Activated CD4-positive, alpha-beta T cell treated with anti-CD3 and anti-CD28 coated beads, Interleukin-10, Interleukin-2, amounts not matched to agents 100 ng/mL and 50 ng/mL, durations not matched to agents 16 hours and 8 hours (primary cell): Measurements from ENCODE around the gene STAMBP.
A peak's percentile ranks its signal among the peaks of the same experiment; 100 is the strongest.
"Not testable (repeated sequence)": the region's sequence is repeated elsewhere in the genome, so short reads cannot be mapped to it uniquely, and the experiment has no call there.

ENCODE experiments used
- DNase-seq: peaks from one replicate; pipeline ENCODE4 v3.0.0-alpha.2; 2020

Gene STAMBP

GRCh38 chr2:73888388-73888787 lies 59.6 kb downstream of the STAMBP start:
- no peak for DNase-seq

DNA sequence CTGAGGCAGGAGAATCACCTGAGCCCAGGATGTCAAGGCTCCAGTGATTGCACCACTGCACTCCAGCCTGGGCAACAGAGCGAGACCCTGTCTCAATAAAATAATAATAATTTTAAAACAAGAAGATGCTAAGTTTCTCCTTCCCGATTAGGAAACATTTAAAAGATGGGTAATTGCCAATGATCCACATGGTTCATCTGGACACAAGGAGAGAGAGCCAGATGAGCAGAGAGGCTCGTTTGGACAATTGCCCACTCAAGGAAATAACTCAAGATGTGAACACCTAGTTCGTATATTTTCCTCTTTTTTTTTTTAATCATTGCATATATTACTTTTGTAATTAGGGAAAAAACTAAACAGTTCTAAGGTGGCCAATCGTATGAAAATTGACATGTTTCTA lies 60.4 kb downstream of the STAMBP start:
- no peak for DNase-seq

- no peak for DNase-seq
Measured at GRCh38 chr2:73890301-73891092, 61.7 kb downstream of the STAMBP start.

DNA sequence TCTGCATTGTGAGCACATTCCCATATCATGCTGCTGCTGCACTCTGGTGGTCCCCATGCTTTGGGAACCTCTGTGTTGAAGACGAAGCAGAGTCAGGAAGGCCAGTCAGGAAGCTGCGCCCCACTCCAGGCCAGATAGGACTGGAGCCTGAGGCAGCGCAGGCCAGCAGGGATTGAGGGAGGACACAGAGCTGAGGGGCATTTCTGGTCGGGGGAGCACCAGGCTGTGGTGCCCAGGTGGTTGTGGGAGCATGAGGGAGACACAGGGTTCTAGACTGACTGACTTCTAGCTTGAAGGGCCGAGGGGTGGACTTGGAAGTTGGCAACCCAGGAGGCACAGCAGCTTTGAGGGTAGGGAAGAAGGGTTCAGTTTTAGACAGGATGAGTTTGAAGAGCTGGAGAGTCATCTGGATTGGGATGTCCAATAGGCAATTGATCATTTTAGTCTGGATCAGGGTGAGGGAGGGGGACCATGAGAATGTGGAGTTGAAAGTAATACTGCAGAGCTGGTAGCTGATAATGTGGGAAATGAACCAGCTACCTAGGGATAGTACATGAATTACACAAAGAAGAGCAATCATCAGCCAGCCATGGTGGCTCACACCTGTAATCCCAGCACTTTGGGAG lies 62.6 kb downstream of the STAMBP start:
- no peak for DNase-seq

GRCh38 chr2:73892631-73893329 lies 64.0 kb downstream of the STAMBP start, which contains the start of gene ACTG2:
Gene ACTG2, plus strand, starts transcription at chr2:73893008. Its CDS starts 8,304 bp downstream, at chr2:73901312.
- no peak for DNase-seq

- no peak for DNase-seq
Measured at GRCh38 chr2:73893764-73894474, 65.2 kb downstream of the STAMBP start.

- no peak for DNase-seq
Measured at GRCh38 chr2:73894475-73894850, 65.7 kb downstream of the STAMBP start.

DNA sequence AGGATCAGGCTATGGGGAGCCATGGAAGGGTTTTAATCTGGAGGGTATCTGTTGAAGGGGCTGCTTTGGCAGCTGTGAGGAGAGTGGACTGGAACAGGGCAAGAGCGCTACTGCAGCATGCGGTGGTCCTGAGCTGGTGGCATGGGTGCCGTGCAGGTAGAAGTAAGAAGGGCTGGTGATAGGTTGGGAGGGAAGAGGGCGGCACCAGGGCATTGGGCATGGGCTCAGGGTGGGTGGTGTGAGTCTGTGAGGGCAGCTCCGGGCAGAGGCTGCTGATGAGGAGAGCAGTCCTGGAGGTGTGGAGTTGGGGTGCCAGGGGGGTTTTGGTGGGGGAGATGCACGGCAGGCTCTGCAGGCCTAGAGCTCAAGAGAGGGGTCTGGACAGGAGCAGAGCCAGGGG lies 66.1 kb downstream of the STAMBP start:
- DNase-seq, result no peak

- DNase-seq, result peak; percentile 65
Measured at GRCh38 chr2:73895473-73895872, 66.7 kb downstream of the STAMBP start.

GRCh38 chr2:73896362-73897239 lies 67.8 kb downstream of the STAMBP start:
- DNase-seq, result peak; percentile 72

DNA sequence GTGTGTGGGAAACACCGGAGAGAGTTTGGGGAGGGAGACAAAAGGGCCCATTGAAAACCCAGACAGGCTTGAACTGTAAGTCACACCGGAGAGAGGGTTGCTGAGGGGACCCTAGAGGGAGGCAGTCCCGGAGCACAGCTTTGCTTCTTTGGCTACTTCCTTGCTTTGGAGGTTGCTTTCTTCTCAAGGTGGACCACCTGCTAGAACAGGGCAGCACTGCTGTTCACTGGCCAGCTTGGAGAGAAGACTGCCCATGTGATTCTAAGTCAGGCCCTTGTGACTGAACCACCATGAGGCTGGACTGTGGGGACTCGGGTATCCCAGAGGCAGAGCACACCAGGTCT lies 68.5 kb downstream of the STAMBP start:
- no peak for DNase-seq

- DNase-seq, result no peak
Measured at GRCh38 chr2:73897934-73898333, 69.2 kb downstream of the STAMBP start.

DNA sequence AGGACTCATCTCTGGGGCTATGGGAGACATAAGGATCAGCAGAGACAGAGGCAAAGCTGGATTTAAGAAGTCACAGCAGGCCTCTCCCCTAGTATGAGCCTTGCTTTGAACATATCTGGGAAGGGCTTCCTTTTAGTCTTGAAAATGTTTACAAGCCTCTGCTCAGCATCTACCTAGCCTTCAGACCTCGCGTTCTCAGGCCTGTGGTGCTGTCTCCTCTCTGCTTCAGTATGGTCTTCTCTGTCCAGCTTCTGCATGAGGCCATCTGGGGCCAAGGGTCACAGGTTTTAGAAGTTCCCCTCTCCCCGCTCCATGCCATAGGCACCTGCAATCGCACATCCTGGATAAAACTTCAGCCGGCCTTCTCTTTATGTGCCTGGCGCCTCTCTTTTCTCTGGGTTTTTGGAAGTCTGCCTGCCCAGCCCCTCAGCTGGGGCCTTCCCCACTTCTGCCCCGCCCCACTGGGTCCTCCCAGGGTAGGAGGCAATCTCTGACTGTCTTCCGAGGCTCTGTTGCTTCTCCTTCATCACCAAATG lies 71.1 kb downstream of the STAMBP start:
- no peak for DNase-seq

DNA sequence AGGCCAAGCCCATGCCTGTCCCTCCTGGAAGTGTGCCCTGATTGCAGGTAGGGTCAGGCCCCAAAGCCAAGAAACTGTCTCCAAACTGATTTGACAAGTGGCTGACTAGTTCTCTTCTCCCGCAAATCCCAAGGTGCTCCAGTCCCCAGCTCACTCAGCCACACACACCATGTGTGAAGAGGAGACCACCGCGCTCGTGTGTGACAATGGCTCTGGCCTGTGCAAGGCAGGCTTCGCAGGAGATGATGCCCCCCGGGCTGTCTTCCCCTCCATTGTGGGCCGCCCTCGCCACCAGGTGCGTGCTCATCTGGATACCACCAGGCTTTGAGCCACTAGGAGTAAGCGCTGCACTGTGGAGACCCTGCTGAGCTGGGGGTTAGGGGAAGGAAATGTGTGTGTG lies 72.4 kb downstream of the STAMBP start:
- no peak for DNase-seq

- DNase-seq, result no peak
Measured at GRCh38 chr2:73902284-73902683, 73.5 kb downstream of the STAMBP start.

GRCh38 chr2:73903313-73903712 lies 74.6 kb downstream of the STAMBP start:
- DNase-seq, result no peak

- not testable (repeated sequence) for DNase-seq
Measured at GRCh38 chr2:73903949-73904613, 75.3 kb downstream of the STAMBP start.

DNA sequence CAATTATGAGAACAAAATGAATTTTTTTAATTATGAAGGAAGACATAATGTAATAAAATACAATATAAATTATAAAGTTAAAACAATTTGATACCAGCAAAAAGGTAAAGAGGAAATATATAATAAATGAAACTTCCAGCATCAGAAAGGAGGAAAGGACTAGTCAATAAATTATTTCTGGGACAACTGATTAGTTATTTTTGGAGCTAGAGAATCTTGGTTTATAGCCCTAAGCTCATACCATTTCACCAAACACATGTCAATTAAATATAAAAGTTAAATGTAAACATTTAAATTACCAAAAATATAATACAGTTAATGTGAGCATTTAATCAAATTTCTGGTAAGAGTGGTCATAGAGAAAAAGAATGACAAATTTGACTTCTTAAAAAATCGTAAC lies 76.2 kb downstream of the STAMBP start:
- no peak for DNase-seq

- no peak for DNase-seq
Measured at GRCh38 chr2:73906847-73907505, 78.2 kb downstream of the STAMBP start.

DNA sequence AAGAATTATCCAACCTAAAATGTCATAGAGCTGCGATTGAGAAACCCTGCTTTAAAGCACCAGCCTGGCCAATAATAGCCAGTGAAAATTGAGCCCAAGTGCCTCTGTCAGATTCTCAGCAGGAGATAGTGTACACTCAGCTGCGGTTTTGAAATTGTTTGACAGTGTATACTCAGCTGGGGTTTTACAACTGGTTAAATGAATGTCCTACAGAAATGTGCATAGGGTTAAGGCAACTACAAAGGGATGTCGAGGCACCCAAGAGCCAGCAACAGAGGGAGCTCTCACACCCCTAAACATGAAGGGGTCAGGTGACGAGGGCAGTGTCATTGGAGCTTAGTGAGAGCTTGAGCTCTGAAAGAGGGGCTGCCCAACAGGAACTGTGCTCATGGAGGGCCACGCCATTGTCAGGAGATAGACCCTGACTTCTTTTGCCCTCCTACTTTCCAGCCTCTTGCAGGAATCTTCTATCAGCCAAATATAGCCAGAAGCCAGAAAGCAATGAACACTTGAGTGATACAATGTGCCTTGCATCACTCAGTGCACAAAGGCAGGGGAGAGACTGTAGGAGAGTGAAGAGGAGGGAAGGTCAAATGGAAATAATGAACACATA lies 79.2 kb downstream of the STAMBP start:
- peak; percentile 56 for DNase-seq
